ENCODE data around the gene MAP1B.

MAP1B gene

DNA sequence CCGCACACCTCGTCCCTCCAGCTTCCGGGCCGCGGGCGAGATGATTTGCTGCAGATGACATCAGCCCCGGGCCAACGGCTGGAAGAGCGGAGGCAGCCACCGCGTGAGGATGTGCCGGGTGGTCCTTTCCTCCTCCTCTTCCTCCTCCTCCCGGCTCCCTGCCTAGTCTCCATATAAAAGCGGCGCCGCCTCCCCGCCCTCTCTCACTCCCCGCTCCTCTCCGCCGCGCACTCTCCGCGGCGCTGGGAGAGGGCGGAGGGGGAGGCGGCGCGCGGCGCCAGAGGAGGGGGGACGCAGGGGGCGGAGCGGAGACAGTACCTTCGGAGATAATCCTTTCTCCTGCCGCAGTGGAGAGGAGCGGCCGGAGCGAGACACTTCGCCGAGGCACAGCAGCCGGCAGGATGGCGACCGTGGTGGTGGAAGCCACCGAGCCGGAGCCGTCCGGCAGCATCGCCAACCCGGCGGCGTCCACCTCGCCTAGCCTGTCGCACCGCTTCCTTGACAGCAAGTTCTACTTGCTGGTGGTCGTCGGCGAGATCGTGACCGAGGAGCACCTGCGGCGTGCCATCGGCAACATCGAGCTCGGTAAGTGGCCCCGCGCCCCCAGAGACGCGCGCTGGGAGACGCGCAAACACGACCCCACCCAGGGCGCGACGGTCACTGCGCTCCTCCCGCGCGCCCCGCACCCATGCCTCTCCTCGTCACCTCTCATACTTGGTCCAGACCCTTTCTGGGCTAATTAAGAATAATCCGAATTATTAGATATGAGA is at the start of gene MAP1B:
Gene MAP1B (plus strand): TSS at position 345 of the 770 bp plus-strand sequence. CDS start 57 bp downstream, at position 402.
- H3K27ac ChIP-seq (ENCODE audit: low read length) = peak within 1 kb of the TSS; percentile 55
- no peaks in the 10 kb centered on the region for H3K27me3 ChIP-seq (ENCODE audit: insufficient read depth, low read length)
- peaks cover 17% of the 10 kb centered on the region; the same call in 1 of the 2 replicates for H3K36me3 ChIP-seq (ENCODE audit: insufficient read depth, low read depth, low read length)
- H3K9ac ChIP-seq (ENCODE audit: low read depth, low read length) = peak within 1 kb of the TSS; percentile 82
- H3K9me3 ChIP-seq (ENCODE audit: insufficient read depth, low read depth, low read length) = peaks cover 4% of the 10 kb centered on the region; the same call in 1 of the 2 replicates
- peak within 1 kb of the TSS; percentile 79 for H3K4me3 ChIP-seq (ENCODE audit: low read length)
- H3K4me1 ChIP-seq (ENCODE audit: insufficient read depth, low read length) = peaks cover 25% of the 10 kb centered on the region

GRCh38 chr5:72057816-72058215 is 49.5 kb upstream of the MAP1B start:
- no peaks in the 10 kb centered on the region for H3K4me1 ChIP-seq (ENCODE audit: insufficient read depth, low read length)
- H3K27me3 ChIP-seq (ENCODE audit: insufficient read depth, low read length) = no peaks in the 10 kb centered on the region
- no peaks in the 10 kb centered on the region for H3K9me3 ChIP-seq (ENCODE audit: insufficient read depth, low read depth, low read length)
- no peak overlapping the region for H3K4me3 ChIP-seq (ENCODE audit: low read length)
- no peaks in the 10 kb centered on the region for H3K36me3 ChIP-seq (ENCODE audit: insufficient read depth, low read depth, low read length)
- H3K9ac ChIP-seq (ENCODE audit: low read depth, low read length) = no peak overlapping the region
- H3K27ac ChIP-seq (ENCODE audit: low read length) = no peak overlapping the region

DNA sequence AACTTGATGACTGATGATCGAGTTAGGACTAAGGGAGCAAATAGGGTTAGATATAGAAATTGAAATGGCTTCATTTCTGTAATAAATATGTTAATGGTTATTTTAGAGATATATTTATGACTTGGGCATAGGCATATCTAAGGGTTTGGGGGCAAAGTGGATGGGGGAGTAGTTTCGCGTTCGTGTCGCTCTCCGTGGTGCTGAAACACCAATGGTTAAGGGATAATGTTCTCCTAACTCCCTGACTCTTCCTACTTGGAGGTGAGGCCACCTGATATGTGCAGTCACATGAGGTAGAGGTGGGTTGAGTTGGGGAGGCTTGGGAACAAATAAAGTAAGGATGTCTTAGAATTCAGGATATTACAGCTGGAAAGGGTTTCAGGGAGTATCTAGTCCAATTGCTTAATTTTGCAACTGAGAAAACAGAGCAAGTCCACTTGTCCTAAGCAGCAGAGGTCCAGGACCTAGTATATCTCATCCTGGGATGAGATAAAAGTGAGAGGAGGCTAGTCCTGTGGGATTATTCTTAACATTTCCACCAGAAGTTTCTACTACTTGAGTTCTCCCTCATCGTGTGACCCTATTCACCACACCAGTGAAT is 44.0 kb upstream of the MAP1B start:
- no peaks in the 10 kb centered on the region for H3K9me3 ChIP-seq (ENCODE audit: insufficient read depth, low read depth, low read length)
- H3K27ac ChIP-seq (ENCODE audit: low read length) = no peak overlapping the region
- no peaks in the 10 kb centered on the region for H3K36me3 ChIP-seq (ENCODE audit: insufficient read depth, low read depth, low read length)
- H3K9ac ChIP-seq (ENCODE audit: low read depth, low read length) = no peak overlapping the region
- H3K4me3 ChIP-seq (ENCODE audit: low read length) = no peak overlapping the region
- peaks cover 33% of the 10 kb centered on the region for H3K4me1 ChIP-seq (ENCODE audit: insufficient read depth, low read length)
- H3K27me3 ChIP-seq (ENCODE audit: insufficient read depth, low read length) = no peaks in the 10 kb centered on the region

DNA sequence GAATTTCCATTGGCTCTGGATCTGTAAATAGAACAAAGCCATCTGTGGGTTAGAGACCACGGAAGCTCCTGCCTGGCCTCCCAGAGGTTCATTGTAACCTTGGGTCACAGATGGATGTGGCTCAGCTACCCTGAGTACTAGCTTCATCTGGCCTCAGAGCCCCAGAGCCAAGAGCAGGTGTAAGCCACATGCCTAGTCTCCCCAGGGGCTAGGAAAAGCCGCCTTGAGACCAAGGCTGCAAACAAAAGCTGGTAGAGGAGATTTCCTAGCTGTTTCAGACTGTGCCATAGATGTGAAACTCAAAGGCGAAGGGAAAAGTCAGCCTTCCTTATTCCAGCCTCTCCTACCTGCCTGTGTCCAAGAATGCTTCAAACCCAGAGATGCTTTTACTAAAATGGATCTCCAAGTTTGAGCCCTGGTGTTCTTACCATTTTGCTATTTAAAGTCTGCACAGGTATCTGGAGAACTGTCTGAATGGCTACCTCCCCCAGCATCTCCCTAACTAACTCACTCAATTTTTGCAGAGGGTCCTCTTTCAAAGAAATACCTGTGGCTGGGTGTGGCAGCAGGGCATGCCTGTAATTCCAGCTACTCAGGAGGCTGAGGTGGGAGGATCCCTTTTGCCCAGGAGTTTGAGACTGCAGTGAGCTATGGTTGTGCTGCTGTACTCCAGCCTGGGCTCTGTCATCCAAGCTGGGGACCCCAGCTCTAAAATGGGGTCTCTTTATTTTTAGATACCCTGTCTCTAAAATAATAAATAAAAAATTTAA is 42.3 kb upstream of the MAP1B start:
- H3K27ac ChIP-seq (ENCODE audit: low read length) = no peak overlapping the region
- H3K36me3 ChIP-seq (ENCODE audit: insufficient read depth, low read depth, low read length) = no peaks in the 10 kb centered on the region
- no peaks in the 10 kb centered on the region for H3K9me3 ChIP-seq (ENCODE audit: insufficient read depth, low read depth, low read length)
- no peak overlapping the region for H3K9ac ChIP-seq (ENCODE audit: low read depth, low read length)
- peaks cover 34% of the 10 kb centered on the region for H3K4me1 ChIP-seq (ENCODE audit: insufficient read depth, low read length)
- H3K4me3 ChIP-seq (ENCODE audit: low read length) = peak overlapping the region; percentile 6; the same call in 1 of the 2 replicates
- no peaks in the 10 kb centered on the region for H3K27me3 ChIP-seq (ENCODE audit: insufficient read depth, low read length)

DNA sequence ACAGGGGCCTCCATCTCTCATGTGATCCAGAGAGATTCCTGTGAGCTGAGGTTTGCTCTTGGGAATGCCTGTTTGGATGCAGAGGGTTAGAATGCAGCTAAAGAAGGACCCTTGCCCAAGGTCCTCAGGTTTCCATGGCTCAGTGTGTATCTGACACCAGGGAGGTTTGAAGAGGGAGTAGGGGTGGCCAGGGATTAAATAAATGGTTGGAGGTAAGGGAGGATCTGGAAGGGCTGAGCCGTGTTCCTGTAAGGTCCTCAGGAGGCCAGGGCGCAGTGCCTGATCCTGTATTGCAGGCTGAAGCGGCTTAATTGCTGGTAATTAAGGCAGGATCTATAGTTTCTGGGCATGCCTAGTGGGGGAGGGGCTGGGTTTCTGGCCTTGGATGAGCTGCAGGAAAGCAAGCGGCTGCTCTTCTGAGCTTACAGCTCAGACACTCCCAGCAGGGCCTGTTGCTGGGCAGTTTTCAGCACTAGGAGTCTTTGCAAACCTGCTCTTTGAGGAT is 41.5 kb upstream of the MAP1B start:
- Histone ChIP-seq H3K9me3 (ENCODE audit: insufficient read depth, low read depth, low read length) (no peaks in the 10 kb centered on the region), H3K9ac (ENCODE audit: low read depth, low read length) (peak overlapping the region; percentile 48; the same call in 1 of the 2 replicates), H3K27me3 (ENCODE audit: insufficient read depth, low read length) (no peaks in the 10 kb centered on the region), H3K27ac (ENCODE audit: low read length) (peak overlapping the region; percentile 86), H3K4me1 (ENCODE audit: insufficient read depth, low read length) (peaks cover 41% of the 10 kb centered on the region), H3K4me3 (ENCODE audit: low read length) (peak overlapping the region; percentile 38; the same call in 1 of the 2 replicates), H3K36me3 (ENCODE audit: insufficient read depth, low read depth, low read length) (no peaks in the 10 kb centered on the region)

GRCh38 chr5:72066705-72067107 is 40.6 kb upstream of the MAP1B start:
- no peaks in the 10 kb centered on the region for H3K27me3 ChIP-seq (ENCODE audit: insufficient read depth, low read length)
- H3K27ac ChIP-seq (ENCODE audit: low read length) = no peak overlapping the region
- no peaks in the 10 kb centered on the region for H3K36me3 ChIP-seq (ENCODE audit: insufficient read depth, low read depth, low read length)
- H3K4me3 ChIP-seq (ENCODE audit: low read length) = no peak overlapping the region
- H3K4me1 ChIP-seq (ENCODE audit: insufficient read depth, low read length) = peaks cover 41% of the 10 kb centered on the region
- no peak overlapping the region for H3K9ac ChIP-seq (ENCODE audit: low read depth, low read length)
- no peaks in the 10 kb centered on the region for H3K9me3 ChIP-seq (ENCODE audit: insufficient read depth, low read depth, low read length)

DNA sequence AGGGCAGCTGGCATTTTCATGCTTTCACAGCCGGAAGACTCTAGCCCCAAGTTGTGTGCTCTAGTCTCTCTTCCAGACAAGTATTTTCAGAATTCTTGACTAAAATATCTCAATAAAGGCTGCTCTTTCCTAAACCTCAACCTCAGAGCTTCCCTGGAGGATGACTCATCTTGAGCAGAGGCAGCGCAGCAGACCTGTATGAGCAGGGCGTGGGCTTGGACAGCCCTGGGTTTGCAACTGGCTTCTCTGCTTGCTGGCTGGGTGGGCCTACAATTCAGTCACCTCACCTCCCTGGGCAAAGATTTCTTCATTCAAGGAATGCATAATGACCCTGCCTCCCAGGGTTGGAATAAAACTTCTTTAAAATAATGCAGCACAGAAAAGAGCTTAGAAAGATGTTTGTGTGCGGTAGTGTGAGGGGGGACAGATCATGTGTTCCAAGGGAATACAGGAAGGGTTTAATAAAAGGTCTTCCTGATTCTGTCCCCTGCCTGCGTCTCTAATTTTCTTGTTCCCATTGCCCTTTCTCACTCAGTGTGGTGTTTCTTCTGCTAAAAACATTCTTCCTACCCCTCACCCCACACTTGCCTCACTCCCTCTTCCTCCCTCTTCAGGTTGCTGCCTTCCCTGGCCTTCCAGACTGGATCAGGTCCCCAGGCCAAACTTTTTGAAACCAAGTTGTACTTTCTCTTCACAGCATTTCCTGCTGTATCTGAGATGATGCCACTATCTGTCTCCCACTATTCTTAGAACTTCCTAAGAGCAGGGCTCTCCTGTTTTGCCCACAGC is 39.4 kb upstream of the MAP1B start:
- H3K4me1 ChIP-seq (ENCODE audit: insufficient read depth, low read length) = peaks cover 41% of the 10 kb centered on the region
- H3K27me3 ChIP-seq (ENCODE audit: insufficient read depth, low read length) = no peaks in the 10 kb centered on the region
- H3K9me3 ChIP-seq (ENCODE audit: insufficient read depth, low read depth, low read length) = no peaks in the 10 kb centered on the region
- H3K9ac ChIP-seq (ENCODE audit: low read depth, low read length) = no peak overlapping the region
- no peak overlapping the region for H3K4me3 ChIP-seq (ENCODE audit: low read length)
- no peak overlapping the region for H3K27ac ChIP-seq (ENCODE audit: low read length)
- no peaks in the 10 kb centered on the region for H3K36me3 ChIP-seq (ENCODE audit: insufficient read depth, low read depth, low read length)

DNA sequence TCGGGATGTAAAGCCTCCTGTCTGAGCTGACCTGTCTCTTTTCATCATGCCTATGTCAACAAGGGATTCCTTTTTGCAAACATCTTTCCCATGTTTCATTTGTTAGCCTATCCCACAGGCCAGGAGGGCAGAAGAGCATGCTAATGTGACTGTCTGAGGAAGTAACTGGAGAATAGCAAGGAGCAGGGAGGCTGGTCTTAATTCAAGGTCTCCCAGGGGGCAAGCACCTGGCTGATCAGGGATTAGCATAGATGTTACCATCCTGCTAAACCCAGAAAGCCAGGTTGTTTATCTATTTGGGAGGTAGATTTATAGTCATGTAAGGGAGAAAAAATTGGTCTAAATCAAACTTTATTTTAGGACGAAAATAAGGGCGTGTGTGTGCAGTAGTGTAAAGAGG is 36.7 kb upstream of the MAP1B start:
- Histone ChIP-seq H3K27ac (ENCODE audit: low read length) (no peak overlapping the region), H3K4me1 (ENCODE audit: insufficient read depth, low read length) (peaks cover 34% of the 10 kb centered on the region), H3K36me3 (ENCODE audit: insufficient read depth, low read depth, low read length) (no peaks in the 10 kb centered on the region), H3K27me3 (ENCODE audit: insufficient read depth, low read length) (no peaks in the 10 kb centered on the region), H3K9ac (ENCODE audit: low read depth, low read length) (no peak overlapping the region), H3K4me3 (ENCODE audit: low read length) (no peak overlapping the region), H3K9me3 (ENCODE audit: insufficient read depth, low read depth, low read length) (no peaks in the 10 kb centered on the region)

DNA sequence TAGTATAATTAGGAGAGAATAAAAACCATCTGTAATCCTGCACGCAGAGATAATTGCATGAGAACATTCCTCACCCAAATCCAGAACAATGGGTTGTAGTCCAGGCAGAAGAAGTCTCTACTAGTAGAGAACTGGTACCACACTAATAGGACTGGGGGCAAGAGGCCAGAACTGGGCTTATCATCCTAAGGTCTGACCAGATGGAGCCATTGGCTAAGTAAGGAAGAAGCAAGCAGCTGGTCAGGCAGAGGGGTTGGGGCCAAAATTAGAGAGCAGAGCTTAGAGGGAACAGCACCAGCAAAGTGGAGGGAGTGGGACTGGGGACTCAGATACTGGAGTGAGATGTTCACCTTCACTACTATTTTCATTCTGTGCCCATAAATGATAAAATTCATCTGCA is 35.4 kb upstream of the MAP1B start:
- H3K4me1 ChIP-seq (ENCODE audit: insufficient read depth, low read length) = peaks cover 22% of the 10 kb centered on the region
- H3K27ac ChIP-seq (ENCODE audit: low read length) = no peak overlapping the region
- no peak overlapping the region for H3K4me3 ChIP-seq (ENCODE audit: low read length)
- no peaks in the 10 kb centered on the region for H3K27me3 ChIP-seq (ENCODE audit: insufficient read depth, low read length)
- H3K9me3 ChIP-seq (ENCODE audit: insufficient read depth, low read depth, low read length) = no peaks in the 10 kb centered on the region
- H3K9ac ChIP-seq (ENCODE audit: low read depth, low read length) = no peak overlapping the region
- no peaks in the 10 kb centered on the region for H3K36me3 ChIP-seq (ENCODE audit: insufficient read depth, low read depth, low read length)

DNA sequence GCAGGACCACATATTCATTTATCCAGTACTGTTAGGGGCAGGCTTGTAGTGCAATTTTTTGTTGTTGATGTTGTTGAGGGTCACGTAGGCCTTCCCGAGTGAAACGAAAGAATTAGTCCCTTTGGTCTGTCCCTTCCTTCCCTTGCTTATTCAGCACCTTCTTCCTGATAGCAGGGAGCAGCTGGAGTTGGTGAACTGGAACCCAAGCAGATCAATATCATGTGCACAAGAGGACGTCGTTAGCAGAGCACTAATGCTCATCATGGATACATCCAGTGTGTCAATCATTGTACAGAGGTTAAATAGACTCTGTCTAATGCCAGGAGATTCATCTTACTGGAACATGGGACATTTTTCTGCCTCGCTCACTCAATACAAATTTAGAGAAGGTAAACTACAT is 33.0 kb upstream of the MAP1B start:
- no peak overlapping the region for H3K27ac ChIP-seq (ENCODE audit: low read length)
- no peaks in the 10 kb centered on the region for H3K27me3 ChIP-seq (ENCODE audit: insufficient read depth, low read length)
- no peak overlapping the region for H3K4me3 ChIP-seq (ENCODE audit: low read length)
- peaks cover 10% of the 10 kb centered on the region for H3K4me1 ChIP-seq (ENCODE audit: insufficient read depth, low read length)
- H3K9me3 ChIP-seq (ENCODE audit: insufficient read depth, low read depth, low read length) = no peaks in the 10 kb centered on the region
- no peak overlapping the region for H3K9ac ChIP-seq (ENCODE audit: low read depth, low read length)
- H3K36me3 ChIP-seq (ENCODE audit: insufficient read depth, low read depth, low read length) = no peaks in the 10 kb centered on the region

- H3K27ac ChIP-seq (ENCODE audit: low read length) = no peak overlapping the region
- no peaks in the 10 kb centered on the region for H3K9me3 ChIP-seq (ENCODE audit: insufficient read depth, low read depth, low read length)
- no peak overlapping the region for H3K4me3 ChIP-seq (ENCODE audit: low read length)
- no peaks in the 10 kb centered on the region for H3K27me3 ChIP-seq (ENCODE audit: insufficient read depth, low read length)
- peaks cover 10% of the 10 kb centered on the region for H3K4me1 ChIP-seq (ENCODE audit: insufficient read depth, low read length)
- H3K9ac ChIP-seq (ENCODE audit: low read depth, low read length) = no peak overlapping the region
- H3K36me3 ChIP-seq (ENCODE audit: insufficient read depth, low read depth, low read length) = no peaks in the 10 kb centered on the region
Observed at GRCh38 chr5:72075461-72075860, 31.8 kb upstream of the MAP1B start.

Measured in iPS-20b (cell line).